Sigmoid colon (tissue), 7 donors: ENCODE measurements around the gene MTSS2. TPM values are rescaled to one million over a fixed set of nuclear protein-coding genes. Genes with fewer than 3 reads are reported as not detected.
A peak's percentile ranks its signal among the peaks of the same experiment; 100 is the strongest.

ENCODE experiments used
- DNase-seq: peaks from one replicate; pipeline ENCODE4 v3.0.0-alpha.2; 2019
- H3K27ac ChIP-seq, 4 donors: fragments of 200-600 bp; sonication (generic); one replicate each; pipeline ENCODE4 v1.5.1; 2016 to 2019; ENCODE audit warnings: mild to moderate bottlenecking in 1 of 4
- H3K27me3 ChIP-seq, 3 donors: fragments of 200-600 bp; sonication (generic); one replicate each; pipeline ENCODE4 v1.5.1; 2019; ENCODE audit warnings: mild to moderate bottlenecking in 1 of 3
- H3K36me3 ChIP-seq, 4 donors: fragments of 200-600 bp; sonication (generic); one replicate each; pipeline ENCODE4 v1.5.1; 2016 to 2019
- H3K4me1 ChIP-seq, 4 donors: fragments of 200-600 bp; sonication (generic); one replicate each; pipeline ENCODE4 v1.5.1; 2017 to 2019
- H3K4me3 ChIP-seq, 4 donors: fragments of 200-600 bp; sonication (generic); one replicate each; pipeline ENCODE4 v1.5.1; 2017 to 2019; ENCODE audit warnings: mild to moderate bottlenecking in 2 of 4, moderate library complexity in 1 of 4
- H3K9me3 ChIP-seq, 4 donors: fragments of 200-600 bp in 3 of 4; sonication (generic) in 3 of 4; one replicate each; pipeline versions ENCODE4 v1.5.1 to v1.6.1; 2013 to 2019
- CTCF ChIP-seq, 4 experiments: fragments of 450-650 bp in 3 of 4; fragments of 200-600 bp in 1 of 4; IDR thresholded peaks; one replicate each; pipeline ENCODE4 v1.5.1; 2016 to 2019; ENCODE audit warnings: antibody characterized with exemption in 4 of 4, mild to moderate bottlenecking in 3 of 4, moderate library complexity in 2 of 4
- EP300 ChIP-seq, 4 donors: sonication (generic); formaldehyde crosslinking; IDR thresholded peaks; one replicate each; pipeline ENCODE4 v1.6.1; 2017; ENCODE audit warnings: antibody characterized with exemption in 4 of 4
- POLR2A ChIP-seq, 2 donors: fragments of 450-650 bp; IDR thresholded peaks; one replicate each; pipeline ENCODE4 v1.6.1; 2016; ENCODE audit warnings: antibody characterized with exemption in 2 of 2, mild to moderate bottlenecking in 2 of 2, moderate library complexity in 2 of 2
- POLR2AphosphoS5 ChIP-seq, 4 donors: sonication (generic); formaldehyde crosslinking; IDR thresholded peaks; one replicate each; pipeline ENCODE4 v1.6.1; 2017; ENCODE audit warnings: antibody characterized with exemption in 4 of 4
- WGBS, 2 donors: extraction: QIAGEN DNeasy Blood & Tissue Kit; methylation state at CpG; one replicate each; pipeline ENCODE4 v1.1.7; 2013; 5-methylcytosine and 5-hydroxymethylcytosine counted together
- intact Hi-C: fragments of 100-400 bp; cut with DNase I; formaldehyde crosslinking; loops from one replicate; pipeline ENCODE4 v1.15.1; 2023
- polyA plus RNA-seq, 3 donors: library from polyadenylated mRNA; stranded (reverse); fragments of 200-250 nt; gene quantifications; one replicate each; pipeline ENCODE4 v1.2.3, GENCODE V29; 2013
- total RNA-seq, 4 donors: library from RNA; depleted of rRNA; stranded (reverse); fragments of >200 nt; gene quantifications; one replicate each; pipeline ENCODE4 v1.1.0, GENCODE V29; 2016
- donor health status: healthy with polysubstance abuse.
- donor health status: Bipolar disorder and iron deficiency.
- donor health status: healthy.

The MTSS2 gene
- total and polyA plus RNA-seq, 7 donors = 5.4 to 100.0 (median 36.4) TPM

- no peak for TF ChIP-seq POLR2A (IDR thresholded peaks at IDR 0.05)
- TF ChIP-seq POLR2AphosphoS5 (IDR thresholded peaks at IDR 0.05) = no peak
- TF ChIP-seq EP300 (IDR thresholded peaks at IDR 0.05) = no peak
- TF ChIP-seq CTCF (IDR thresholded peaks at IDR 0.05) = no peak
- H3K36me3 ChIP-seq = peaks cover 0 to 8% (median 4%) of the 10 kb centered on the region in 4 donors
- 85 to 87% methylated on average over 7 of the region's 7 CpGs for WGBS, 2 donors
- no peak for DNase-seq
- no peaks in the 10 kb centered on the region for H3K27me3 ChIP-seq
- peaks cover 0 to 50% (median 36%) of the 10 kb centered on the region in 4 donors for H3K4me1 ChIP-seq
- H3K27ac ChIP-seq = no peak overlapping the region
- no peaks in the 10 kb centered on the region for H3K9me3 ChIP-seq
- no peak overlapping the region for H3K4me3 ChIP-seq
- intact Hi-C loops = no loop called here
These were observed 44.2 kb upstream of the MTSS2 start for GRCh38 chr16:70730031-70730430.

GRCh38 chr16:70729292-70729691 lies 43.4 kb upstream of the MTSS2 start:
- Histone ChIP-seq H3K27ac (no peak overlapping the region), H3K36me3 (peaks cover 0 to 8% (median 4%) of the 10 kb centered on the region in 4 donors), H3K4me3 (no peak overlapping the region), H3K27me3 (no peaks in the 10 kb centered on the region), H3K9me3 (no peaks in the 10 kb centered on the region), H3K4me1 (peaks cover 0 to 50% (median 36%) of the 10 kb centered on the region in 4 donors)
- WGBS, 2 donors = 97% methylated on average over 8 of the region's 8 CpGs
- TF ChIP-seq POLR2A (IDR thresholded peaks at IDR 0.05) (no peak), CTCF (IDR thresholded peaks at IDR 0.05) (no peak), POLR2AphosphoS5 (IDR thresholded peaks at IDR 0.05) (no peak), EP300 (IDR thresholded peaks at IDR 0.05) (no peak)
- intact Hi-C loops = no loop called here
- no peak for DNase-seq

- WGBS, 2 donors = 90 to 94% methylated on average over 9 of the region's 9 CpGs
- Histone ChIP-seq H3K27ac (peak overlapping the region in 3 of 4 donors; percentile 83 to 97 (median 93)), H3K36me3 (peaks cover 0 to 8% (median 4%) of the 10 kb centered on the region in 4 donors), H3K4me3 (no peak overlapping the region), H3K9me3 (no peaks in the 10 kb centered on the region), H3K27me3 (no peaks in the 10 kb centered on the region), H3K4me1 (peaks cover 0 to 53% (median 36%) of the 10 kb centered on the region in 4 donors)
- DNase-seq = no peak
- intact Hi-C loops = no loop called here
- no peak for TF ChIP-seq POLR2AphosphoS5 (IDR thresholded peaks at IDR 0.05)
- no peak for TF ChIP-seq EP300 (IDR thresholded peaks at IDR 0.05)
- TF ChIP-seq POLR2A (IDR thresholded peaks at IDR 0.05) = no peak
- TF ChIP-seq CTCF (IDR thresholded peaks at IDR 0.05) = no peak
These were observed 42.3 kb upstream of the MTSS2 start for GRCh38 chr16:70728150-70728549.

- H3K36me3 ChIP-seq = peaks cover 0 to 8% (median 4%) of the 10 kb centered on the region in 4 donors
- H3K27me3 ChIP-seq = no peaks in the 10 kb centered on the region
- peak overlapping the region; percentile 80 to 97 (median 88) for H3K27ac ChIP-seq
- peak; percentile 88 for DNase-seq
- H3K9me3 ChIP-seq = no peaks in the 10 kb centered on the region
- H3K4me1 ChIP-seq = peaks cover 0 to 53% (median 36%) of the 10 kb centered on the region in 4 donors
- 78 to 88% methylated on average over 9 of the region's 9 CpGs for WGBS, 2 donors
- H3K4me3 ChIP-seq = no peak overlapping the region
- TF ChIP-seq CTCF (IDR thresholded peaks at IDR 0.05) (no peak), POLR2AphosphoS5 (IDR thresholded peaks at IDR 0.05) (peak; percentile 19 to 44 (median 27)), EP300 (IDR thresholded peaks at IDR 0.05) (no peak), POLR2A (IDR thresholded peaks at IDR 0.05) (no peak)
- intact Hi-C loops = no loop called here
These were observed 41.1 kb upstream of the MTSS2 start for GRCh38 chr16:70726892-70727361.
